ENCODE data around the gene USP3. TPM values are rescaled to one million over a fixed set of nuclear protein-coding genes. Genes with fewer than 3 reads are reported as not detected.

The USP3 gene
- total and polyA plus RNA-seq, 2 donors (not counting 3 experiments of a cell fraction or from before 2014, with no cell fraction given) = 18.8 to 52.4 TPM

DNA sequence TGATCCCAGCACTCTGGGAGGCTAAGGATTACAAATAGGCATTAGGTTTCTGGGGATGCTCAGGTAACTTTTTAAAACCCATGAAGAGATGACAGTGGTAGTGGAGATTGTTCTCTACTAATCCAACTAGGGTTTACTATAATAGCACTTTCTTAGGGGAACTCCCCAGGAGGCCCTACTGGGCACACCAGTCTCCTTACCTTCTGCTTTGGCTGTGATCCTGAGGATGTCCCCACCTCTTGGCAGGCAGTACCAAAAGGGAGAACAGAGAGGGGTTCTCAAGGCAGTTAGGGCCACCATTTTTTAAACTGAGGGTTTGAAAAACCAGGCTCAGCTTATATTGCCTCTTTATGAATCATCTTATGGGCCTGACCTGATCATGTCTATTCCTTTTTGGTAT lies 77.8 kb downstream of the USP3 start:
- FAIRE-seq (no peak), DNase-seq (ENCODE audit: low read depth, low spot score) (no peak)
- Histone ChIP-seq H3K9me3 (replicated peaks; ENCODE audit: control insufficient read depth, insufficient read depth, low read length) (no peaks in the 10 kb centered on the region), H3K9me1 (replicated peaks; ENCODE audit: control insufficient read depth, extremely low read depth, insufficient read depth, low read length) (no peaks in the 10 kb centered on the region), H4K20me1 (replicated peaks; ENCODE audit: control insufficient read depth, extremely low read depth, insufficient read depth, low read length) (no peaks in the 10 kb centered on the region), H3K4me3 (replicated peaks in 1 of 3; ENCODE audit: insufficient read depth in 1 of 3, low read depth in 1 of 3, low read length in 3 of 3) (no peak overlapping the region), H3K4me1 (ENCODE audit: control insufficient read depth, extremely low read depth, insufficient read depth, low read length) (no peaks in the 10 kb centered on the region), H3K36me3 (ENCODE audit: control insufficient read depth in 2 of 2, extremely low read depth in 1 of 2, insufficient read depth in 2 of 2, low read length in 2 of 2) (no peaks in the 10 kb centered on the region), H2AFZ (ENCODE audit: low read depth, low read length) (no peak overlapping the region), H3K4me2 (ENCODE audit: insufficient read depth, low read length) (no peak overlapping the region), H3K27me3 (ENCODE audit: control insufficient read depth in 2 of 2, insufficient read depth in 2 of 2, low read length in 2 of 2) (no peaks in the 10 kb centered on the region), H3K79me2 (ENCODE audit: control insufficient read depth, insufficient read depth, low read length) (peaks cover 2% of the 10 kb centered on the region), H3K27ac (ENCODE audit: insufficient read depth, low read depth, low read length) (no peak overlapping the region), H3K9ac (replicated peaks; ENCODE audit: extremely low read depth, insufficient read depth, low read length) (no peak overlapping the region)
- no TSS peak for BruUV-seq (replicated peaks)
- intact Hi-C loops (cut with micrococcal nuclease) = loop anchor here (5.0 kb wide), 1 partner anchor 115 kb away; no protein-coding TSS in a partner anchor
- ChIA-PET POLR2A (no interaction called here), CTCF (no interaction called here)
- dilution Hi-C loops (cut with MboI; ENCODE audit: extremely low pct_ligation_motif_present, low sequenced_read_pairs) = no loop called here
- no peak for TF ChIP-seq MYC (IDR thresholded peaks at IDR 0.05; ENCODE audit: low read depth, low read length)
- TF ChIP-seq POLR2AphosphoS5 (IDR thresholded peaks at IDR 0.05; ENCODE audit: insufficient read depth, low read depth, low read length) = no peak
- TF ChIP-seq JUN (IDR thresholded peaks at IDR 0.05; ENCODE audit: borderline replicate concordance, insufficient read depth, insufficient read length, low read depth) = no peak
- TF ChIP-seq, protein P1, sequence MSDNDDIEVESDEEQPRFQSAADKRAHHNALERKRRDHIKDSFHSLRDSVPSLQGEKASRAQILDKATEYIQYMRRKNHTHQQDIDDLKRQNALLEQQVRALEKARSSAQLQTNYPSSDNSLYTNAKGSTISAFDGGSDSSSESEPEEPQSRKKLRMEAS (IDR thresholded peaks at IDR 0.05; ENCODE audit: insufficient read depth, insufficient read length) = no peak
- TF ChIP-seq POLR2A (IDR thresholded peaks at IDR 0.05; ENCODE audit: low read depth, low read length) = no peak
- TF ChIP-seq FOS (IDR thresholded peaks at IDR 0.05; ENCODE audit: borderline replicate concordance, insufficient read depth, low read length) = no peak
- TF ChIP-seq EZH2 (IDR thresholded peaks at IDR 0.05; ENCODE audit: borderline replicate concordance, low read depth, low read length, severe bottlenecking) = no peak
- TF ChIP-seq, protein P2, sequence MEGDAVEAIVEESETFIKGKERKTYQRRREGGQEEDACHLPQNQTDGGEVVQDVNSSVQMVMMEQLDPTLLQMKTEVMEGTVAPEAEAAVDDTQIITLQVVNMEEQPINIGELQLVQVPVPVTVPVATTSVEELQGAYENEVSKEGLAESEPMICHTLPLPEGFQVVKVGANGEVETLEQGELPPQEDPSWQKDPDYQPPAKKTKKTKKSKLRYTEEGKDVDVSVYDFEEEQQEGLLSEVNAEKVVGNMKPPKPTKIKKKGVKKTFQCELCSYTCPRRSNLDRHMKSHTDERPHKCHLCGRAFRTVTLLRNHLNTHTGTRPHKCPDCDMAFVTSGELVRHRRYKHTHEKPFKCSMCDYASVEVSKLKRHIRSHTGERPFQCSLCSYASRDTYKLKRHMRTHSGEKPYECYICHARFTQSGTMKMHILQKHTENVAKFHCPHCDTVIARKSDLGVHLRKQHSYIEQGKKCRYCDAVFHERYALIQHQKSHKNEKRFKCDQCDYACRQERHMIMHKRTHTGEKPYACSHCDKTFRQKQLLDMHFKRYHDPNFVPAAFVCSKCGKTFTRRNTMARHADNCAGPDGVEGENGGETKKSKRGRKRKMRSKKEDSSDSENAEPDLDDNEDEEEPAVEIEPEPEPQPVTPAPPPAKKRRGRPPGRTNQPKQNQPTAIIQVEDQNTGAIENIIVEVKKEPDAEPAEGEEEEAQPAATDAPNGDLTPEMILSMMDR (IDR thresholded peaks at IDR 0.05; ENCODE audit: extremely low read depth in 1 of 2, insufficient read depth in 1 of 2, low read depth in 1 of 2, low read length in 2 of 2) = no peak
- TF ChIP-seq GATA2 (IDR thresholded peaks at IDR 0.05; ENCODE audit: insufficient read depth, insufficient read length, low read depth, low read length) = no peak

All from endothelial cell of umbilical vein (primary cell).